Vagina (tissue), 2 donors: ENCODE measurements around the gene DNAJC22.
"Not testable (repeated sequence)": the region's sequence is repeated elsewhere in the genome, so short reads cannot be mapped to it uniquely, and the experiment has no call there.

Source experiments
- POLR2A ChIP-seq, 2 donors: fragments of 450-650 bp; IDR thresholded peaks; one replicate each; pipeline ENCODE4 v1.6.1; 2017; ENCODE audit warnings: antibody characterized with exemption in 2 of 2, mild to moderate bottlenecking in 2 of 2, moderate library complexity in 2 of 2
- POLR2AphosphoS5 ChIP-seq, 2 donors: sonication (generic); formaldehyde crosslinking; IDR thresholded peaks; one replicate each; pipeline ENCODE4 v1.9.0; 2017; ENCODE audit warnings: antibody characterized with exemption in 2 of 2, mild to moderate bottlenecking in 2 of 2, low read depth in 1 of 2; ENCODE audit not compliant: insufficient read depth in 1 of 2

- not testable (repeated sequence) for TF ChIP-seq POLR2AphosphoS5 (IDR thresholded peaks at IDR 0.05; ENCODE audit: insufficient read depth in 1 of 2, low read depth in 1 of 2); POLR2A (IDR thresholded peaks at IDR 0.05)
Observed at GRCh38 chr12:49310451-49311000, 36.2 kb upstream of the DNAJC22 start.
